Measurements from ENCODE around the gene ATP10B. TPM values are rescaled to one million over a fixed set of nuclear protein-coding genes. Genes with fewer than 3 reads are reported as not detected.

Gene ATP10B
- polyA plus RNA-seq, 1 of the 3 experiments (the other 2 are of a cell fraction), result not detected

- no peak overlapping the region for H3K9ac ChIP-seq
- H3K9me3 ChIP-seq, result no peaks in the 10 kb centered on the region
- no peaks in the 10 kb centered on the region for H4K20me1 ChIP-seq (ENCODE audit: insufficient read depth)
- H3K4me1 ChIP-seq (ENCODE audit: control insufficient read depth in 1 of 2, insufficient read depth in 2 of 2, low read depth in 1 of 2, low read length in 1 of 2), result no peaks in the 10 kb centered on the region
- ChIA-PET POLR2A (no interaction called here), CTCF (no interaction called here)
- peaks cover 1% of the 10 kb centered on the region for H3F3A ChIP-seq (replicated peaks; ENCODE audit: insufficient read depth)
- DNase-seq, result no peak
- whole genome bisulfite sequencing (ENCODE audit: low lambda C conversion rate), result 14% methylated on average over 4 of the region's 4 CpGs
- H3K4me2 ChIP-seq, result no peak overlapping the region
- no peaks in the 10 kb centered on the region for H3K9me2 ChIP-seq
- no peaks in the 10 kb centered on the region; the same call in none of the 2 replicates for H3K27me3 ChIP-seq (ENCODE audit: insufficient read depth)
- no peak overlapping the region for H2AFZ ChIP-seq (ENCODE audit: low read depth)
- no peak for TF ChIP-seq CTCF (IDR thresholded peaks at IDR 0.05)
- TF ChIP-seq GABPA (IDR thresholded peaks at IDR 0.05; ENCODE audit: low read depth), result no peak
- TF ChIP-seq YY1 (IDR thresholded peaks at IDR 0.05; ENCODE audit: low read depth), result no peak
- no peak for TF ChIP-seq USF2 (IDR thresholded peaks at IDR 0.05; ENCODE audit: borderline replicate concordance, low read depth, low read length)
- no peak for TF ChIP-seq GATA2 (CRISPR knock-in tag; IDR thresholded peaks at IDR 0.05)
- TF ChIP-seq SMC3 (IDR thresholded peaks at IDR 0.05; ENCODE audit: low read depth, low read length), result no peak
- TF ChIP-seq REST (IDR thresholded peaks at IDR 0.05; ENCODE audit: low read depth, low read length), result no peak
- TF ChIP-seq RXRA (IDR thresholded peaks at IDR 0.05; ENCODE audit: borderline replicate concordance, low read depth), result no peak
- H3K79me2 ChIP-seq (ENCODE audit: insufficient read depth), result no peaks in the 10 kb centered on the region
- H3K4me3 ChIP-seq (ENCODE audit: low read depth in 2 of 2, low read length in 1 of 2), result no peak overlapping the region
- no peaks in the 10 kb centered on the region for H3K36me3 ChIP-seq (replicated peaks in 1 of 2; ENCODE audit: control insufficient read depth in 1 of 2, insufficient read depth in 2 of 2, low read length in 1 of 2)
- no peak overlapping the region for H3K27ac ChIP-seq (ENCODE audit: low read depth in 2 of 2, low read length in 1 of 2)
Observed at GRCh38 chr5:160769301-160769700, 82.7 kb downstream of the ATP10B start.

GRCh38 chr5:160767062-160767461 is 84.9 kb downstream of the ATP10B start:
- no peak for TF ChIP-seq USF1 (IDR thresholded peaks at IDR 0.05; ENCODE audit: borderline replicate concordance, low read depth)
- no peak for TF ChIP-seq FOXM1 (IDR thresholded peaks at IDR 0.05; ENCODE audit: low read depth)
- no peak for TF ChIP-seq RCOR1 (IDR thresholded peaks at IDR 0.05; ENCODE audit: low read length)
- TF ChIP-seq NFIC (IDR thresholded peaks at IDR 0.05; ENCODE audit: borderline replicate concordance), result no peak
- no peak for TF ChIP-seq CTCF (IDR thresholded peaks at IDR 0.05)
- H3K27ac ChIP-seq (ENCODE audit: low read depth in 2 of 2, low read length in 1 of 2), result no peak overlapping the region
- no peaks in the 10 kb centered on the region for H4K20me1 ChIP-seq (ENCODE audit: insufficient read depth)
- no peaks in the 10 kb centered on the region; the same call in none of the 2 replicates for H3K27me3 ChIP-seq (ENCODE audit: insufficient read depth)
- no peak overlapping the region for H3K4me2 ChIP-seq
- no peak overlapping the region for H3K4me3 ChIP-seq (ENCODE audit: low read depth in 2 of 2, low read length in 1 of 2)
- POLR2A ChIA-PET, result no interaction called here
- H2AFZ ChIP-seq (ENCODE audit: low read depth), result no peak overlapping the region
- H3K9ac ChIP-seq, result no peak overlapping the region
- CTCF ChIA-PET, result interaction anchor here (0.9 kb wide), 1 partner anchor 20 kb away, joined by 4 read pairs; no protein-coding TSS in a partner anchor
- no peaks in the 10 kb centered on the region for H3K4me1 ChIP-seq (ENCODE audit: control insufficient read depth in 1 of 2, insufficient read depth in 2 of 2, low read depth in 1 of 2, low read length in 1 of 2)
- 4% methylated on average over 4 of the region's 4 CpGs for WGBS (ENCODE audit: low lambda C conversion rate)
- no peaks in the 10 kb centered on the region for H3K36me3 ChIP-seq (replicated peaks in 1 of 2; ENCODE audit: control insufficient read depth in 1 of 2, insufficient read depth in 2 of 2, low read length in 1 of 2)
- no peaks in the 10 kb centered on the region for H3K79me2 ChIP-seq (ENCODE audit: insufficient read depth)
- DNase-seq, result no peak
- H3F3A ChIP-seq (replicated peaks; ENCODE audit: insufficient read depth), result peaks cover 3% of the 10 kb centered on the region
- no peaks in the 10 kb centered on the region for H3K9me3 ChIP-seq
- H3K9me2 ChIP-seq, result no peaks in the 10 kb centered on the region

Data from SK-N-SH (cell line).